ENCODE results near the gene TATDN3.

GRCh38 chr1:212762234-212762633 is 29.5 kb upstream of the TATDN3 start:
- TF ChIP-seq POLR2A (IDR thresholded peaks at IDR 0.05; ENCODE audit: low read depth, low read length) (no peak), BHLHE40 (IDR thresholded peaks at IDR 0.05; ENCODE audit: low read depth, low read length) (no peak), USF2 (IDR thresholded peaks at IDR 0.05; ENCODE audit: low read depth, low read length) (no peak), CTCF (conservative IDR thresholded peaks at IDR 0.05; ENCODE audit: low read depth, low read length) (no peak), RFX5 (IDR thresholded peaks at IDR 0.05; ENCODE audit: low read depth, low read length) (no peak)
- TF ChIP-seq, protein P1, sequence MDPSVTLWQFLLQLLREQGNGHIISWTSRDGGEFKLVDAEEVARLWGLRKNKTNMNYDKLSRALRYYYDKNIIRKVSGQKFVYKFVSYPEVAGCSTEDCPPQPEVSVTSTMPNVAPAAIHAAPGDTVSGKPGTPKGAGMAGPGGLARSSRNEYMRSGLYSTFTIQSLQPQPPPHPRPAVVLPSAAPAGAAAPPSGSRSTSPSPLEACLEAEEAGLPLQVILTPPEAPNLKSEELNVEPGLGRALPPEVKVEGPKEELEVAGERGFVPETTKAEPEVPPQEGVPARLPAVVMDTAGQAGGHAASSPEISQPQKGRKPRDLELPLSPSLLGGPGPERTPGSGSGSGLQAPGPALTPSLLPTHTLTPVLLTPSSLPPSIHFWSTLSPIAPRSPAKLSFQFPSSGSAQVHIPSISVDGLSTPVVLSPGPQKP (IDR thresholded peaks at IDR 0.05; ENCODE audit: borderline replicate concordance, low read depth, low read length) = no peak

Measured in IMR-90 (cell line).